Pons (tissue), 1 donor: ENCODE data around the gene PLXNA1.

Experiments used
- DNase-seq: peaks from one replicate; pipeline ENCODE4 v3.0.0-alpha.2; 2016; ENCODE audit warnings: low spot score

PLXNA1 gene

DNA sequence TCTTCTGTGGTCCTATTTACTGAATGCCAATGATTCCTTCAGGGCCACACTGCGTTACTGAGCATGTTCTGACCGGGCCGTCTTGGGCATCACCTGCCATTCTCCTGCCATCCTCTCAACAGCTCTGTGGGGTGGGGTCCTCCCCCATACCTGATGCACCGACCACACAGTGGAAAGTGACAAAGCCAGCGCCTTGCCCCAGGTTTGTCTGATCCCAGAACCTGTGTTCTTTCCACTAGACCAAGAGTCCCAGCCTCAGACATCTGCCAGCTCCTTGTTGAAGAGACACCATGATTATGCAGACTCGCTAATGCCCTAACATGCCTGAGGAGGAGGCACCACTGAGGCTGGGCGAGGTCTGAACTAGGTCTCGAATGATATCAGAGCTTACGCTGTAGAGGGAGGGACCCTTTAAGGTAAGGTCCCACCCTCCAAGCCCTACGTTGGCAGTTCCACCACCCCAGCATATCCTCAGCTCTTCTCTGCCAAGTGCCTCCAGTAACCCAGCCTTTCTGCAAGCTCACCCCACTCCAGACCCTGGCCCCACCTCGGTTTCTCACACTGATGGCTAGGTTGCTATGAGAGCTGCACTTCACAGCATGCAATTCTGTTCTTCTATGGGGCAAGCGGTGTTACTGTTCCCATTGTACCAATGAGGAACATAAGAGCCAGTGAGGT is 29.8 kb upstream of the PLXNA1 start:
- DNase-seq = no peak

DNA sequence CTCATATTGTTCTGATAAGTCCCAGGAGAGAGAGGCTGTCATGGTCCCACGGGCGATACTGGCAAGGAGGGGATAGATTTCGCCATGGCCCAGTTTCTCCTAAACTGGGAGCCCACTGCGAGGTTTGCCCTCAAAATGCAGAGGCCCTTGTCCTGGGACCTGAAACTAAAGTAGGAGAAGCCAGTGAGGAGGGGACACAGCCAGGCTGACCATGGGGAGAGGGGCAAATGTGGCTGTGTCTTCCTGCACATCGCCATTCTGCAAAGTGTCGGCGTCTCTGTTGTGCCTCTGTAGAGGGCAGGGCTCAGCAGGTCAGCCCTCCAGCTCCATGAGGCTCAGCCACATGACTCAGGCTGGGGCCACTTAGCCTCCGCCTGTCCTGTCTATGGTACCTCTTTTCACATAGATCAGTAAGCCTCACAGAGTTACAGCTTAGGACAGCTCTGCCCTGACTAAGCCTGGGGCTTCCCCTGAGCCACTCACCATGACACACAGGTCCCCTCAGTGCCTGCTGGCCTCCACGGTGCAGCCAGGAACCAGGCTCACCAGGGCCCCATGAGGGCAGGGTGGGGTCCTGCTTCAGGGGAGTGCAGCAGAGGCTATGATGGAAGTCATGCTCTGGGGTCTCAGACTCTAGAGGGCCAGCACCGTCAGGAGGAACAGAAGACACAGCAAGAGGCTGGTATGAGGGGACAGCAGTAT is 28.6 kb upstream of the PLXNA1 start:
- no peak for DNase-seq

- DNase-seq = no peak
Measured at GRCh38 chr3:126955004-126955790, 27.7 kb upstream of the PLXNA1 start.

GRCh38 chr3:126956361-126956760 is 26.6 kb upstream of the PLXNA1 start:
- no peak for DNase-seq

- no peak for DNase-seq
Measured at GRCh38 chr3:126956866-126957650, 25.9 kb upstream of the PLXNA1 start.

GRCh38 chr3:126957776-126958637 is 24.9 kb upstream of the PLXNA1 start:
- DNase-seq = no peak

GRCh38 chr3:126958638-126959085 is 24.3 kb upstream of the PLXNA1 start:
- DNase-seq = no peak

GRCh38 chr3:126959136-126959920 is 23.6 kb upstream of the PLXNA1 start:
- no peak for DNase-seq

DNA sequence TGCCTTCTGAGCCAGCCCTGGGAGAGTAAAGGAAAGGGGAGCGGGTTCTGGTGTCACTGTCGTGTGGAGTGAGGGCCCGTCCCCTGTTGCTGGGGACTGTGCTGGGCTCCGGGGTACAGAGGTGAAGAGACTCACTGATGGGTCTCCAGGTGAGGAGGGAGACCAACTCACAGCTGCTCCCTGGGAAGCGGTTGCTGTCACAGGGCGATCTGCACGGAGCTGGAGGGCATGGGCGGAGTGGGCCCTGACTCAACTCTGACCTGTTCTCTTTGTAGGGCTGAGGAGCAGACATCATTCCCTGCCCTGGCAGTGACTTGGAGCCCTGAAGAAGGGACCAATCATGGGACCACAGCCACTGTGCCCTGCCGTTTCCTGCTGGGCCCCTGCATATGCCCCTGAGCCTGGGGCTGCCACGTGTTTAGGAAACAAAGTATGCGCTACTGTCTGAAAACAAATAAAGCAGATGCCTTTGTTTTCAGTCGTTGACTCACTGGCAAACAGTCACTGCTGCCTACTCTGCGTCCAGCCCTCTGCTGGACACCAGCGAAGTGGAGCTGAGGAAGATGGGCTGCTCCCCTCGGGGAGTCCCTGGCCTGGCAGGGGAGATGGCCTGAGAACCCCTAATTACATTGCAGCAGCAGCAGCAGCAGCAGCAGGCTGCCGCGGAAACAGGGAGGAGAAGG is 22.9 kb upstream of the PLXNA1 start:
- DNase-seq = peak; percentile 83

DNA sequence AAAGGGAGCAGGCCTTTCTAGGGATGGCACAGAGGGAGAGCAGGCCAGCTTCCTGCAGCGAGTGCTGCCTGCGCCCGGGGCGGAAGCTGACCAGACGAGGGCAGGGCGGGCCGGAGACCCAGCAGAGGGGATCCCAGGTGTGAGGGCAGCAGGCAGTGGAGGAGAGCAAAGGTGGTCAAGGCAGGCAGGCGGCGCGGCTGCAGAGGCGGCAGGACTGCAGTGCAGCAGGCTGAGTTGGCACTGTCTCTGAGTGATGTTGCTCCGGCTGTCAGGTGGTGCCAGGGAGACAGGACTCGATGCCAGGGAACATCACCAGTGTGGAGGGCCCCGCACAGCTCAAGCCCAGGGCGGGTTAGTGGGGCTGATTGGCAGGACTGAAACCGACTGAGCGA is 22.3 kb upstream of the PLXNA1 start:
- DNase-seq = peak; percentile 36

GRCh38 chr3:126961191-126961790 is 21.6 kb upstream of the PLXNA1 start:
- peak; percentile 42 for DNase-seq

DNA sequence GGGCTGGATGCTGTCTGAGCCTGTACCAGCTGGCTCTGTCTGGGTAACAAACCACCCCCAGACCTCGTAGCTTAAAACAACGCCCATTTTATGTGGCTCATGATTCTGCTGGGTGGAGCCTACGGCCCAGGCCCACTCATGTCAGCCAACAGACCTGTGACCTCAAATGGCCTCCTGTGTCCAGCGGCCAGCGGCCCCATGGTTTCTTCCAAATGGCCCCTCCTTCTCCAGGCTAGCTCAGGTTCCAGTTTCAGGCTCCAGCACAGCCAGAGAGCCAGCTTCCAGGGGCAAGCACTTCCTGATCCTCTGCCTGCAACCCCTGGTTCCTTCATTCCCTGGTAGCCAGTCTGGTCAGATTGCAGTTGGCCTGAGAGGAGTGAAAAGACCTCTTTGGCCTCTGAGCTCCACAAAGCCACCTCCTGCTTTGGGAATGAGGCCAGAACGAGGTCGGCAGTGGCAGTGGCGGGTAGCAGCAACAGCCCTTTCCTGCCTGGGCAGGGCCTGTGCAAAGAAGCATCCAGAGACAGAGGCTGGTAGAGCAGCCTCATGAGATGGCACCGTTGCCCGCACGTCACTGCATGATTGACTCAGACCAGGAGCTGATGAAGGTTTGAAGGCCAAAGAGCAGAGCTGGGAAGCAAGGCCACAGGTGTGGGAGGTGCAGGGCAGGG is 21.0 kb upstream of the PLXNA1 start:
- no peak for DNase-seq

DNA sequence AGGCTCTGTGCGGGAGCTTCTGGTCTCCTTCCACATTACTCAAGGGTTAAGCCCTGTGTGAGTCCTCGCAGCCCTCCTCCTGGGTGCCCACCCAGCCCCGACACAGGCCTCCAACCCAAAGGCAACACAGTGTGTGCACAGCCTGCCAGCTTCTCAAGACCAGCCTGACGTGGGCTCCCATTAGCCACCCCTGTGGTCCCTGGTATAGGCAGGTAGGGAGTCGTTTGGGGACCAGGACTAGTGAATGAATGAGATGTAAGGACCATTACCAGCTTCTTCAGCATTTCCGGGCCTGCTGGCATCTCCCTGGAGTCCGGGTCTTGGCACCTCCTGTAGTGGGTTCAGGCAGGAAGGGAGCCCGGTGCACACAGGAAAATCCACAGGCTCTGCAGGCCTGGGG is 20.2 kb upstream of the PLXNA1 start:
- DNase-seq = no peak

GRCh38 chr3:126963261-126964190 is 19.4 kb upstream of the PLXNA1 start:
- no peak for DNase-seq

DNA sequence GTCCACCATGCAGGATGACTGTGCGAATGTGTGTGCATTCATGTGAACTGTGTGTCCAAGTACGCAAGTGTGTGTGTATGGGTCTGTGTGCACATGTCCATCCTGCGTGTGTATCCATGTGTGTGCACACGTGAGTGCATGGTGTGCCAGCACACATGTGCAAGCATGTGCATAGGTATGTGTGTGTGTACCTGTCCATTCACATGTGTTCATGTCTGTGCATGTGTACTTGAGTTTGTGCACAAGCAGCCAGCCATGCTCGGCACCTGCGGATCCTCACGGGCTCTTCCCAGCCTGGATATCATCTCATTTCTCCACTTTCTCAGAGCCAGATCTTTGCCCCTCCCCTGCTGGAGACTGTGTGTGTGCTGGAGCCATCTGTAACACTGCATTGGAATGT is 18.7 kb upstream of the PLXNA1 start:
- DNase-seq = no peak

DNA sequence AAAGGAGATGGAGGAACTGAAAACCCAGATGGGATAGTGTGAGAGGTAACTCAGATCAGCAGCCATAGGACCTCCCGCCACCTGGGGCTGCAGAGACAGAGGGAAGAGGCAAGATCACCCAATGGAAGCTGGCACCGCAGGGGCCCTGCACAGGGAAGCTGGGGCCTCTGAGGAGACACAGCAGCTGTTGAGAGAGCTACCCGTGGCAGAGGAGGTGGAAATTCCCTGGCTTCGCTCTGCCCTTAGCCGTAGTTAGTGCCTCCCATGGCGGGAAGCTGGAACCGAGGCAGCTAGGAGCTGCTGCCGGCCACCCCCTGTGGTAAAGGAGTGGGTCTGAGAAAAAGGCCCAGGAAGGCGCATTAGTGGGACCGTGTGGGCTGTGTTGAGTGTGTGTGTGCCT is 18.0 kb upstream of the PLXNA1 start:
- no peak for DNase-seq

GRCh38 chr3:126965526-126966080 is 17.3 kb upstream of the PLXNA1 start:
- no peak for DNase-seq
